GM19395 (cell line): ENCODE data around the gene TNFRSF1A.
"Not testable (repeated sequence)": the region's sequence is repeated elsewhere in the genome, so short reads cannot be mapped to it uniquely, and the experiment has no call there.

Experiments used
- ATAC-seq: cut with Tn5 transposase; IDR thresholded peaks from one replicate; pipeline ENCODE4 v1.9.1; 2021; ENCODE audit warnings: mild to moderate bottlenecking, moderate library complexity; ENCODE audit not compliant: unreplicated experiment

Gene TNFRSF1A

GRCh38 chr12:6338536-6338935 lies 3.3 kb downstream of the TNFRSF1A start:
- not testable (repeated sequence) for ATAC-seq

DNA sequence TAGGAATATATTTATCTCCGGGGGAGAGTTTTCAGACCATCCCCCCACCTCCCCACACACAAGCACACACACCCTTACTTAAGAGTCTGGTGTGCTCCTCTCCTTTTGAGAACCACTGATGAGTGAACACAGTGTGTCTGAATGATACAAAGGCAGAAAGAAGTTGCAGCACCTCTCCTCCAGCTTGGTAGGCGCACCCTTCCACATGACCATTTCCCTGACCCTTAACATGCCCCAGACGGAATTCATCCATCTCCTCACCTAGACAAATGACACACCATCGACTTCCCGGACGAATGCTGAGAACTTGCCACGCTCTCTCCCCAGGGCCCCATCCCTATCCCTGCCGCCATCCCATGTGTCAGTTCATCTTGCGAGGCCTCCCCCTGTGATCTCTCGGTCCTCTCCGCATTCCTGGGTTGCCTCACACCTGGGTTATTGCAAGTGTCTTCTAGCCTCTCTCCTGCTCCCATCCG lies 3.9 kb downstream of the TNFRSF1A start:
- no peak for ATAC-seq

DNA sequence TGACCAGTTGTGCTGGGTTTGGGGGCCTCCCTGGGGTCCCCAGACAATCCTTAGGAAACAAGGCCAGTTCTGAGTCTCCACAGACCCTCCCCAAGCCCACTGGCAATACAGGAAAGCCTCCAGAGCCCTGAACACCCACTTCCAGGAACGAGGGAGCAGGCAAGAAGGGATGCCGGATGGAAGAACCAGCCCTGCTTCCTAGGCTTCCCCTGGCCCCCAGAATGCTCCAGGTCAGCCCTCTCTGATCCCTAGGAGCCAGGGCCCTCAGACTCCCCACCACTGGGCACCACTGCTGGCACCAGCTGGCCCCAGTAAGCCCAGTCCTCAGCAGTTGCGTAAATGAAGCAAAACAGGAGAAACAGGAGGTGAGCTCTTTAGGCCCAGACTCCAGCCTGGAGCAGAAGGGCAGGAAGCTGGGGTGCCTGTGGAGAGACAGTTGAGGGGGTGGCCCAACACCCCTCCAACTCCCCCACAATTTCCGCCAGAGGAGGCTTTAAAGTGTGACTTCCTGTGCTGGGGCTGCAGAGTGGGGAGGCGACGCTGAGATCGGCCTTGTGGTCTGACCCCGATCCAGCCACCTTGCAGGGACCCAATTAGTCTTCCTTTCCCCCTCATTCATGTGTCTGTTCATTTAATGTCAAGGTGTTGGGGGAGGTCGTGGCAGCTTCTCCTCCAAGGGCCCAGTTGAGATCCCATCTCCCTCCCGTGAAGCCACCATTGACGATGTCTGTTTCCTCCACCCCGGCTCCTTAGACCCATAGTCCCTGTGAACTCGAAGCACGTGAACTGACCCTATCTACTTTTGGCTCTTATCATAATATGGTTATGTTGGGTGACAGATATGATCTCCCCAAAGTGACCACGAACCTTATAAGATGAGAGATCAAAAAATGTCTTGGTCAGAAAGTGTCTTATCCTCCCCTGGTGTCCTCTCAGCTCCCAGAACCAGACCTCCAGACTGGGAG lies 4.7 kb downstream of the TNFRSF1A start:
- no peak for ATAC-seq

DNA sequence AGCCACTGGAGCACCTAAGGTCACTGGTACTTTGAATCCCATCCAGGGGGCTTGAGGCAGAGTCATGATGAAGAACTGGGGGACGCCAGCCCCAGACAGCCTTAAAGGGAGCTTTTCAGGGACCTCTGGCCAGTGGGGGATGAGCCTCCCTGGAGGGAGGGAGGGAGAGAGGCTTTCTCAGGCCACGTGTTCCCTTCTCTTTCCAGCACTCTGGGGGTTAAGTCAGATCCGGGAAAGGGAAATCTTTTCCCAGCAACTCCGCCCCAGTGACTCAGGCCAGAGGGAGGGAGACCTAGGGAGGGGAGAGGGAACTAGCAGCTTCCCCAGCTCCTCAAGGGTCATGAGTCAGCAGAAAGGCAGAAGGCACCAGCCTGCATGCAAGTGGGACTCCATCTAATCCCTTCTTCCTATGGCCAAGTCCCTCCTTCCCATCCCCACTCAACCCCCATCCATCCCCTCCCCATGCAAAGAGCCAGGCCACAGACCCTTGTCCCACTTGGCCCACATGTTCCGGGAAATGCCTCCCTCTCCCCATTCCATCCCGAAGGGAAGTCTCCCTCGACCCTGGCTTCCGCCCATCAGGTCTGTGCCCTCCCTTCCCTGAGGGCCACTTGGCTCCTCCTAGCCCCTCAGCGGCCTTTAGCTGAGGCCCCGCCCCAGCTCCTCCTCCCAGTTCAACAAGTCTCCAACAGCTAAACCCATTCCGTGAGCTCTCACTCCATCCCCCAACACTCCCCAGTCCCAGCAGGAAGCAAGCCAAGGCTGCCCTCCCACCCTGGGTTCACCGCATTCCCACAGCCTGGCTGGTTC lies 5.6 kb downstream of the TNFRSF1A start:
- no peak for ATAC-seq

- peak; percentile 53 for ATAC-seq
Measured at GRCh38 chr12:6335451-6336078, 6.3 kb downstream of the TNFRSF1A start.

GRCh38 chr12:6334940-6335450 lies 6.9 kb downstream of the TNFRSF1A start:
- ATAC-seq = no peak

DNA sequence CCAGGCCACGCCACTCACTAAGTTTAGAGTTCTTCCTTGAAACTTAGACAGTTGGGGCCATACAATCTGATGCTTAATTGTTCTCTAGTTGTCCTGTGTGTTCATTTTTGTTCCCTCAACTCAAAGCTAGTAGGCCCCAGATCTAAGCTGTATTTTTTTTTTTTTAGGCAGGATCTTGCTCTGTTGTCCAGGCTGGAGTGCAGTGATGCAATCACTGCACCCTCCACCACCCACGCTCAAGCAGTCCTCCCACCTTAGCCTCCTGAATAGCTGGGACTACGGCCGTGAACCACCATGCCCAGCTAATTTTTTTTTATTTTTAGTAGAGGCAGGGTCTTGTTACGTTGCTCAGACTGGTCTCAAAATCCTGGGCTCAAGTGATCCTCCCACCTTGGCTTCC lies 7.5 kb downstream of the TNFRSF1A start:
- no peak for ATAC-seq

DNA sequence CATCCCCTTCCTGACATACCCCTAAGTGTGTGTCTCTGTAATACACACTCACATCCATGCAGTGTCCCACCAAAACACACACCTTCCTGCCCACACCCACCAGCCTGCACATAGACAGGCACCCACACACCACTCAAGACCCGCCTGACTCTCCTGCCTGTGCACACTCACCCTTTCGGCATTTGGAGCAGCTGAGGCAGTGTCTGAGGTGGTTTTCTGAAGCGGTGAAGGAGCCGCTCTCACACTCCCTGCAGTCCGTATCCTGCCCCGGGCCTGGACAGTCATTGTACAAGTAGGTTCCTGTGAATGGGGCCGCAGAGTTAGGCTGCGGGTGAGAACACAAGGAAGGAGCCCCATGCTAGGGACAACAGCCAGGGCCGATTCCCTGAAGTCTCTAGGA lies 8.3 kb downstream of the TNFRSF1A start:
- ATAC-seq = no peak

DNA sequence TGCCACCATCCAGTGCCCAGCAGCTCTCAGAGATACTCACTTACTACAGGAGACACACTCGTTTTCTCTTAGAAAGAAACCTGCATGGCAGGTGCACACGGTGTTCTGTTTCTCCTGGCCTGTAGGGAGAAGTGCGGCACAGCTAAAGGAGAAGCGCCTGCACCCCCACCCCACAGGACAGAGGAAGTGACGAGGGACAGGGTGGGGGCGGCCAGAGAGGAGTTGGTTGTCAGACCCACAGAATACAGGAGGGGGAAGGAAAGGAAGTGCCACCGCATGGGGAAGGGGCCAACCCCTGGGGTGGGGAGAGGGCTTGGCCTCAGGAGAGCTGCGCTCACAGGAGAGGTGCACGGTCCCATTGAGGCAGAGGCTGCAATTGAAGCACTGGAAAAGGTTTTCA lies 8.8 kb downstream of the TNFRSF1A start:
- no peak for ATAC-seq

GRCh38 chr12:6332459-6332858 lies 9.4 kb downstream of the TNFRSF1A start:
- ATAC-seq = no peak

GRCh38 chr12:6330999-6331714 lies 10.7 kb downstream of the TNFRSF1A start:
- no peak for ATAC-seq

DNA sequence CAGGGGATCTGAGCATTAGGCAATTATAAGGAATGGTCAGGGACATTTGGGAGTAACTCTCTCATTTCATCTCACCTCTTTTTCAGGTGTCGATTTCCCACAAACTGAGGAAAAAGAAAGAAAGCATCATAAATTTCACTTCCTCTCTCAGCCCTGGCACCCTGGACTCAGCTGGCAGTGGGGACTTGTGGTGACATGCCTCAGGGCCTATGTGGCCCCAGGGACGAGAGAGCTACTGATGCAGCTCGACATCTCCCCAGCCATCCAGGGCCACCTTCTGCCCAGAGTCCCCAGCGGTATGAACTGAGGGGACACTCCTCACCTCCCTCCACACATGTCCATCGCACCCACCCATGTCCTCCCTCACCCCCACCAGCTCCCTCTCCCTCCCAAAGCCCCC lies 11.7 kb downstream of the TNFRSF1A start:
- ATAC-seq = no peak

DNA sequence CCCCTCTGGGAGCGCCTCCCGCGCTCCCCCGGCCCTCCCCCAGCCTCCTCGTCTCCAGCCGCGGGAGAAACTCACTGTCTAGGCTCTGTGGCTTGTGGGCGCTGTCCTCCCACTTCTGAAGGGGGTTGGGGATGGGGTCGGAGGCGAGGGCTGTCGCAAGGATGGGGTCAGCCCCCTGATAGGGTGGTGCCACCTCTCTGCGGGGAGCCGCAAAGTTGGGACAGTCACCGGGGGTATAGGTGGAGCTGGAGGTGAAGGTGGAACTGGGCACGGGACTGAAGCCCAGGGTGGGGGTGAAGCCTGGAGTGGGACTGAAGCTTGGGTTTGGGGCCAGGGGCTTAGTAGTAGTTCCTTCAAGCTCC lies 12.2 kb downstream of the TNFRSF1A start:
- ATAC-seq = no peak

DNA sequence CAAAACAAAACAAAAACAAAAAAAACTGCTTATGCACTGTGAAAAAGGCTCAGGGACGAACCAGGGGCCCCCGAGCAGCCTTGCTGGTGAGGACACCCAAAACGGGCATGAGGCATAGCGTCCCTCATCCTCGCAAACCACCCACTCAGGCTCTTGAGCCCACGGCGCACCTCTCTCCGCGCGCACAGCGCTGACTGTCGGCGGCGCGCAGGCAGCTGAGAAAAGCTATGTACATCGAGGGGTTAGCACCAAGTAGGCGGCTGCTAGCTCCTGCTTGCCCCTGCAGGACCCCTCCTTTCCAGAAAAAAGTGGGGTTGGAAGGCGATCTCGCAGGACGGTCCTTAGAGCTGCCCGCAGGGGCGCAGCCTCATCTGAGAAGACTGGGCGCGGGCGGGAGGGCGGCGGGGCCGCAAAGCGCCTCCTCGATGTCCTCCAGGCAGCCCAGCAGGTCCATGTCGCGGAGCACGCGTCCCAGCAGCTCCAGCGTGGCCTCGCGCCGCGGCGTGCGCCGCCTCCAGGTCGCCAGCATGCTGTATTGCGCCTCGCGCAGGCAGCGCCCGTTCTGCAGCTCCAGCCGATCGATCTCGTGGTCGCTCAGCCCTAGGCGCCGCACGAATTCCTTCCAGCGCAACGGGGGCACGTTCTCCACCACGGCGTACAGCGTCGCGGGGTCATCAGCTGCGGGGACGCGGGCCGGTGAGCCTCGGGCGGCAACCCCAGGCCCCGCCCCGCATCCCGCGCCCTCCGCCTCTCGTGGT lies 12.8 kb downstream of the TNFRSF1A start:
- no peak for ATAC-seq

- no peak for ATAC-seq
Measured at GRCh38 chr12:6328045-6328779, 13.7 kb downstream of the TNFRSF1A start.

DNA sequence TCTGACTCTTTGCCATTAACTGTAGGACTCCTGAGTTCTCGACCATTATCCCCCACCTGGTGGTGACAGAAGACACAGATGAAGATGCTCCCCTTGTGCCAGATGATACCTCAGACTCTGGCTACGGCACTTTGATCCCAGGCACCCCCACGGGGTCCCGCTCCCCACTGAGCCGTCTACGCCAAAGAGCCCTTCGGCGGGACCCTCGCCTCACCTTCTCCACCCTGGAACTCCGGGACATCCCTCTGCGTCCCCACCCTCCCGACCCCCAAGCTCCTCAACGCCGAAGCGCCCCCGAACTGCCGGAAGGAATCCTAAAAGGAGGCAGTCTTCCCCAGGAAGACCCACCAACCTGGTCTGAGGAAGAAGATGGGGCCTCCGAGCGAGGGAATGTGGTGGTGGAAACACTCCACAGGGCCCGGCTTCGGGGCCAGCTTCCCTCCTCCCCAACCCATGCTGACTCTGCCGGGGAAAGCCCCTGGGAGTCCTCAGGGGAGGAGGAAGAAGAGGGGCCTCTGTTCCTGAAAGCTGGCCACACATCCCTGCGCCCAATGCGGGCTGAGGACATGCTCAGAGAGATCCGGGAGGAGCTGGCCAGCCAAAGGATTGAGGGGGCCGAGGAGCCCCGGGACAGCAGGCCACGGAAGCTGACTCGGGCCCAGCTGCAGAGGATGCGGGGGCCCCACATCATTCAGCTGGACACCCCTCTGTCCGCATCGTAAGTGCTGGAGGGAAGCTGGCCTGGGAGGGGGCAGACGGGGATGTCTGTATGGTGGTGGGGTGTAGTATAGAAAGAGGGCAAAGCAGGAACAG lies 14.4 kb downstream of the TNFRSF1A start:
- ATAC-seq = no peak

DNA sequence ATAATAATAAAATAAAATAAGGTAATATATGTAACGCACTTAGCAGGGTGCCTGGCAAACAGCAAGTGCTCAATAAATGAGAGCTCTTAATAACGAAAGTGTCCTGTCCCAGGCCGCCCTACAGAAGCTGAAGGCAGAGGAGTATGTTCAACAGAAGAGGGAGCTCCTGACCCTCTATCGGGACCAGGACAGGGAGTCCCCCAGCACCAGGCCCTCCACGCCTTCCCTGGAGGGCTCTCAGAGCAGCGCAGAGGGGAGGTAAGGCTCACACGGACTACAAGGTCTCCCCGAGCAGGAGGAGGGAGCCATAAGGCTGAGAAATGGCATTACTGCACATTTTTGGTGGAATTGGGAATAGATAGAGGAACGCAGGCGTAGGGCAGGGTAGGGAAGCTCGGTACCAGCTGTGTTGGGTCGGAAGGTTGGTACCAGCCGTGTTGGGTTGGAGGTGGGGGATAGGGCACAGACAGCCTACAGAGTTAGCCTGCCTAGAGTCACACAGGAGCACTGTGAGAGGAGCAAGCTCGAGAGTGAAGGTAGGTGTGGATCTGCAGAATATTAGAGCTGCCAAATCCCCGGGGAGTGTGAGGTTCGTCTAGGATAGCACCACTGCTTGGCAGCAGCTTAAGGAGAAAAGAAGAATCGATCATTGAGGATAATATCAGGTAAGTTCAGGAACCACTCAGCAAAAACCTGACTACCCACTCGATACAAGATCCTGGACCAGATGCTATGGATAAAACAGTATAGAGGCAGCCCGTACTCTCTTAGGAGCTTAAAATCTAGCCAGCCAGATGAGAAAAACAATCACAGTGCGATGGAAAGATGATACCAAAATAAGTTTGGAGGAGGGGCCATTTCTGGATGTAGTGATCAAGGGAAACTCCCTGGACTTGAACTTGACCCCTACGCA lies 15.3 kb downstream of the TNFRSF1A start:
- no peak for ATAC-seq
